HuH-7 (cell line): ENCODE measurements around the gene AVPR1A.
"Not testable (repeated sequence)": the region's sequence is repeated elsewhere in the genome, so short reads cannot be mapped to it uniquely, and the experiment has no call there.

ENCODE experiments used
- DNase-seq: peaks from one replicate; pipeline ENCODE4 v3.0.0; 2011; ENCODE audit warnings: low spot score

AVPR1A gene

DNA sequence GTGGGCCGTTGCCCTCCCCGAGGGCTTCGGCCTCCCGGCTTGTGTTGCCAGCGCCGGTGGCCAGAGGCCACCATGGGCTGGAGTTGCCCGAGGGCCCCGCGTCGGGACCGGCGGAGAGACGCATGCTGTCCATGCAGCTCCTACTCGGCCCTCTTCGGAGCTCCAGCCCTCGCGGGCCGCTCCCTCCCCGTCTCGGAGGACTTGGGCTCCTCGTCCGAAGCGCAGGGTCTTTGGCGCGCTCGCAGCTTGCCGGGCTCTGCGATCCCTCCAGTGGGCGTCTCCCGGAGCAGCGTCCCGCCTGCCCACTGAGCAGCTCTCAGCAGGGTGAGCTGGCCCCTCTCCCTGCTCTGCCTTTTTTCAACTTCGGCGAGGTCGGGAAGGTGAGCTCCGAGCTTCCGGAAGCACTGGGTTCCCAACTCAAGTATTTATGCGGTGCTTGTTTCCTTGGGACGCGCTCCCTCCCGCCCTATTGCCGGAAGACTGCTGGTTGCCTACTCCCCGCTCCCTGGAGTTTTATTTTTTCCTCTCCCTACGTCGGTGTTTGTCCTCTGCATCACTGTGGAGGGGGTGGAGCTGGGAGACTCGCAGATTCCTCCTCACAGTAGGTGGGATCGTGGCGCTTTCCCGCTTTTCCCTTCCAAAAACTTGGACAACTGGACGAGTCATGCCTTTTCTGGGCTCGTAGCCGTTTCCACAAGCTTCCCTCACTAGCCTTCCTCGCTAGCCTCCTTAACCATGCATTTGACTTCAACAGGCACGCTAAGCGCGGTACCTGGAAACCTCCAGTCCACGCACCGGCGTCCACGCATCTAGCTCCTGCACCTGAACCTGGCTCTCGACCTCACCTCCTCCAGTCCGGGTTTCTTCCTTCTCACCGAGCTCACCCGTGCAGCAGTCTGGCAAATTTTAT, at the start of gene AVPR1A:
AVPR1A (minus strand) TSS at position 489 of the 910 bp plus-strand sequence; CDS start at position 124, 365 bp downstream.
- peak; percentile 62 for DNase-seq

DNA sequence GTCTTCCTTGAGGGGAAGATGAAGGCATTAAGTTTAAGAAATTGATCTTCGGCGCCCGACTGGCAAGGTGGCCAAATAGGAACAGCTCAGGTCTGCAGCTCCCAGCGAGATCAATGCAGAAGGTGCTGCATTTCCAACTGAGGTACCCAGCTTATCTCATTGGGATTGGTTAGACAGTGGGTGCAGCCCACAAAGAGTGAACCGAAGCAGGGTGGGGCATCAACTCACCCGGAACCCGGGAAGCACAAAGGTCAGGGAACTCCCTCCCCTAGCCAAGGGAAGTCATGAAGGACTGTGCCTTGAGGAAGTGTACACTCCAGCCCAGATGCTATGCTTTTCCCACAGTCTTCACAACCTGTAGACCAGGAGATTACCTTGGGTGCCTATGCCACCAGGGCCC, 45.2 kb upstream of the AVPR1A start:
- no peak for DNase-seq

DNA sequence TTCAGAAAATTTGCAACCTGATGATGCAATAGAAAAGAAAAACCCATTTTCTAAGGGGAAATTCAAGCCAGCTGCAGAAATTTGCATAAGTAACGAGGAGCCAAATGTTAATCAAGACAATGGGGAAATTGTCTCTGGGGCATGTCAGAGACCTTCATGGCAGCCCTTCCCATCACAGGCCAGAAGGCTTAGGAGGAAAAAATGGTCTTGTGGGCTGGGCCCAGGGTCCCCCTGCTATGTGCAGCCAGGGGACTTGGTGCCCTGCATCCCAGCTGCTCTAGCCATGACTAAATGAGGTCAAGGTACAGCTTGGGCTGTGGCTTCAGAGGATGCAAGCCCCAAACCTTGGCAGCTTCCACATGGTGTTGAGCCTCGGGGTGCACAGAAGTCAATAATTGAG, 28.2 kb upstream of the AVPR1A start:
- no peak for DNase-seq

DNA sequence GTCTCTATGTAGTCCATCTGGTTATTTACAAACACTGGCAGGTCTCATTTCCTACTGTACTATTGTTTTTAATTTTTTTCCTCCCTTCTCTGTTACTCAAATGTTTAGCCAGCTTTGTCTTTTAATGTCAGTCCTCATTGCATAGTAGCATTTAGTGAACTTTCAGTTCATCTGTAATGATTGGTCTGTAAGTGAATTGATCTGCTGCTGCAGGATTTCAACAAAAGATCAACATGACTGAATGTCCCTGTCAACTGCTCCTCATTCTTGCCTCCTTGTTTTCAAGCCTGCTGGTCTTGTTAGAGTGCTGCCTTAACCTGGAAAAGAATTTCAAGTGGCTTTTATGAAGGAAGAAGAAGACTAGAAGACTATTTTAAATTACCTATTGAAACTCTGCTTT, 19.3 kb upstream of the AVPR1A start:
- no peak for DNase-seq

DNA sequence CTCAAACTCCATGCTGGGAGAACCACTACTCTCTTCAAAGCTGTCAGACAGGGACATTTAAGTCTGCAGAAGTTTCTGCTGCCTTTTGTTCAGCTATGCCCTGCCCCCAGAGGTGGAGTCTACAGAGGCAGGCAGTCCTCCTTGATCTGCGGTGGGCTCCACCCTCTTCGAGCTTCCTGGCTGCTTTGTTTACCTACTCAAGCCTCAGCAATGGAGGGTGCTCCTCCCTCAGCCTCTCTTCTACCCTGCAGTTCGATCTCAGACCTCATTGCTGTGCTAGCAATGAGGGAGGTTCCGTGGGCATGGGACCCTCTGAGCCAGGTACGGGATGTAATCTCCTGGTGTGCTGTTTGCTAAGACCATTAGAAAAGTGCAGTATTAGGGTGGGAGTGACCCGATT, 16.7 kb upstream of the AVPR1A start:
- DNase-seq = not testable (repeated sequence)

DNA sequence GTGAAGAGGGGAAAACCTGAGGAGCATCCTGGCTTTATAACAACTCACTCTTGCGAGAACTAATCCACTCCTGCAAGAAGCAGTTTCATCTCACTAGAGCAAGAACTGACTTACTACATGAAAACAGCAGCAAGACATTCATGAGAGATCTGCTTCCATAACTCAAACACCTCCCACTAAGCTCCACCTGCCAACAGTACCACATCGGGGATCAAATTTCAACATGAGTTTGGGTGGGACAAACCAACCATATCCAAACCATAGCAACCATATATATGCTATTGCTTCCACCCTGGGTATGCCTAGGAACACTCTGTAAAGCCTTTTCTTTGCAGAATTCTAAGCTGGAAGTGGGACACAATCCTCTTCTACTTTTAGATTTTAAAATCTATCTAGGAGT, 13.9 kb upstream of the AVPR1A start:
- no peak for DNase-seq

DNA sequence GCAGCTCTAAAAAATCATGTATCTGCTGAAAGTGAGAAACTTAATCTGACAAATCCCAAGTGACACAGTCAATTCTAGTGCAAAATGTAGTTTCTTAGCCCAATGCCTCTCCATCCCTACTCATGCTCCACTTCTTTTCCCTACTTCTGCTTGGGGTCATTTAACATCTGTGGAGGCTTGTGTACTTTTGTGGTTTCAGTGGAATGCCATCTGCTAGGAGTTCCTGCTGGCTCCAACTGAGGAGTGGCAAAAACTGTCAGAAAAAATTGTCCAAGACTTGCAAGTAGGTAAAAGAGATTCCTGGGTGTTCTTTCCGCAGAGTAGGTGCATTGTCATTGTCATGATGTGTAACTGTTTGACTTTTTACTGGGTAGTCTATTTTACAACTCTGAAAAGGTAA, 12.5 kb upstream of the AVPR1A start:
- DNase-seq = no peak

DNA sequence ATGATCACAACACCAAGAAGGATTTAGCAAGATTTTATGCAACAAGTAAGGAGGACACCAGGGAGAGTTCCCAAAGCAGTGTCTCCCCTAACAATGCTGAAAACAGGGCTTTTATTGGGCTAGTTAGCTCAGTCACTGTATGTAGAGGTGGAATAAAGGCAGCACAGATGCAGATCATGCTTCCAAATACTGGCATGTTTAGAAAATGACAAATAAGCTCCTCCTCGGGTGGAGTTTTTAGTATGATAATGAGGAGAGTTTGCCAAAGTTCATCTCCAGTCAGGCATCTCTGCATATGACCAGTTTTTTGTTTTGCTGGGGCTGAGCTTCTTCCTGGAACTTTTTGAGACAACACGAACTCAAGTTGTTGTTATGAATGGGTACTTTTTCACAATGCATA, 4.4 kb upstream of the AVPR1A start:
- no peak for DNase-seq

DNA sequence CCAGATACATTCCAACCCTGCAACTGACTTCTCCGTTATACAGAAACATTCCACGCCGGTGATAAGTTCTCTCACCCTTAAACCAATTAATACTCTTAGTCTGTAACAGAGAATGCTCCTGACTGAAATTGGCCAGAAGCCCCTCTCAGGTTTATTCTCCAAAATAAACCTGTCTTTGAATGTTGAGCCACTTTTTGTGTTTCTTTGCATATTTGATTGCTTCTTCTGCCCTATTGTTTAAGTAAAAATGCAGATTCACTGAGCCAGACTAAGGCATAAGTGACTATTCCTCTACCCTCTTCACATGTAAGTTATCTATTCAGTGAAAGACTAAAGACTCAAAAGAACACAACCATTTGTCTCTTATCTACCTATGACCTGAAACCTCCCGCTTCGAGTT, 3.6 kb upstream of the AVPR1A start:
- no peak for DNase-seq

DNA sequence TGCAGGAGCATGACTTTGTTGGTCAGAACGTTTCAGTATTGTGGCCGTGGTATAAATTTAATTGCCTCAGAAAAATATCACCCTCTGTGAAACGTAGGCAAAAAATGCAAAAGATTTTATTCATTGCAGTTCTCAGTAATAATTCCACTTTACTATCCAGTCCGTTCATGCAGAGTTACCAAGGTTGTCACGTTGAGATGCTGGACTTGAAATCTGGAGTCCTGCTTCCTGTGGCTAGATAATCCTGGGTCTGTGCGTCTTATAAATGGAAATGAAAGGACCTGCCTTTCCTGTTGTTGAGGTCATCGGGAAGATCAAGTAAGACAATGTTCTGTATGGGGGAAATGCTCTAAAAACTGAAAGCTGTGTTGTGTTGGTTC, 1.3 kb upstream of the AVPR1A start:
- DNase-seq = no peak

DNA sequence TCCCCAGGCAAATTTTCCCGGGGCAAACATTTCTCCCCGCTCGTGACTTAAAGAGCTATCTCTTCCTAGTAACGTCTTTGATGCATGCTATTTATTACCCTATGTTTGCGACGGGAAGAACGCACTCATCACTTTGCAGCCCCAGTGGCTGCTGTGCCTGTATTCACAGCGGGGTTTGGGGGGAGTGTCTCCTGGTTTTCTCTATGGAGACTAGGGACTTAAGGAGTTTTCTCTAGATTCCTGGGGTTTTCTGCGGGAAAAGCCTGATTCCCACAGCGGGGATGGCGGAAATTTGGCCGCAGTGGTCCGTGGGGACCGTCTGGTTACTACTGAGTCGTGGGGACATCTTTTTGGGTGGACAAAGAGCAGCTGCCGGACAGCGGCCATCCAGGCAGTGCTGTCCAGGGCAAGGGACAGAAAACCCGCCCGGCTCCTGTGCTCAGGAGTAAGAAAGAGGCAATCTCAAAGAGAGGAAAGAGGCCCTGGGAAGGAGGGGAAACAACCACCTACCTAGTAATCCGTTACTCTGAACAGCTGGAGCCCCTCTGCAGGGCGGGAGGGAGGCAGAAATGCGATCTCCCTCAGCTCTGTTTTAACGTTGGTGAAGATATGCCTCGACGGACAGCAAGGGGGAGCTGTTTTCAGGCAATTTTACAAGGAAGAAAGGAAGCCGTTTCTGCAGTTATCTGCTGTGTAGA, 771 bp upstream of the AVPR1A start:
- DNase-seq = peak; percentile 61

DNA sequence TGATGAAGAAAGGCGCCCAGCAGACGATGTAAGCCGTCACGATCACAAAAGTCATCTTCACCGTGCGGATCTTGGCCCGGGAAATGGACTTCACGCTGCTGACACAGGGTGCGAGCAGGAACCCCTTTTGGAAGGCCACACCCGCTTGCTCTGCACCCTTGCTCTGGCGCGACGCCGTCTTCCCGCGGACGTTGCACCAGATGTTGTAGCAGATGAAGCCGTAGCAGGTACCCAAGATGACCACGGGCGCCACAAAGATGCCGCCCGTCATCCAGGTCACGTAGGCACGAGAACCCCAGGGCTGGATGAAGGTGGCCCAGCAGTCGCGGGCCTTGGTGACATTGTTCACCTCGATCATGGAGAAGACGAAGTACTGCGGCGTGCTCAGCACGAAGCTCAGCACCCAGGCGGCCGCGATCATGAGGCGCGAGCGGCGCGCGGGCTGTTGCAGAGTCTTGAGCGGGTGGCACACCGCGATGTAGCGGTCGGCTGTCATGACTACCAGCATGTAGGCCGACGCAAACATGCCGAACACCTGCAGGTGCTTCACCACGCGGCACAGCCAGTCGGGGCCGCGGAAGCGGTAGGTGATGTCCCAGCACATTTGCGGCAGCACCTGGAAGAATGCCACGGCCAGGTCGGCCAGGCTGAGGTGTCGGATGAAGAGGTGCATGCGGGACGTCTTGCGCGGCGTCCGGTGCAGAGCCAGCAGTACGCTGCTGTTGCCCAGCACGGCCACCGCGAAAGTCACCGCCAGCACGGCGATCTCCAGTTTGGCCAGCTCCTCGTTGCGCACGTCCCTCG, 890 bp downstream of the AVPR1A start:
- DNase-seq = no peak

DNA sequence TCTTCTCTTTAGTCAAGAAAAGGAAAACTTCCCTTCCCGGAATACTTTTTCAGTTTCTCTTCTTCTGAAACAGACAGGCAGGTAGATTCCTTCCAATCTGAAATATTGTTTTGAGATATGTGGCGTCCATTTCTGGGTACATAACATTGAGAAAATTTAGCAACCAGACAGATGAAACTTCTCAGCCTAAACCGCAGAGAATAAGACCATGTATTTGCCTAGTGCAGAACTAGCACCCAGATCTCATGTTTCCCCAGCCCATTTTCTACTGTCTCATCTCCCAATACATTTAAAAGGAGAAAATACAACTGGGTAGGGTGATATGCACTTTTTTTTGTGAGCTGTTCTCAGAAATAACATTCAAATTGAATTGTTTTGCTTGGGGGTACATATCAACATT, 6.4 kb downstream of the AVPR1A start:
- DNase-seq = no peak

DNA sequence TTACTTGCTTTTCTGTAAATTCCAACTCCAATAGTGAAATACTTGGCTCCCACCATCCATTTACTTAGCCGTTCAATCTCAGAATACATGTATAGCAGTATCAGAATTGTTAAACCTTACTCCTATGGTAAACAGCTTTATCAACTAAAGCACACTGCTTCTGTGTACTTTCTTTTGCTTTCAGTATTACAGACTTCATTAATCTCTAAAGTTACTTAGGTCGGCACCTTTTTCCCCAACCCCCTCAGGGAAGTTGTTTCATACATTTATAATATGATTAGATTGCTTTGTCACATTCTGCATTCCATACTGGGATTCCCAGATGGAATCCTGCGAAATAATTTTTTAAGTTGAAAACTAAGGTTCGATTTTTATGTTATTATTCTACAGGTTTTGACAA, 12.5 kb downstream of the AVPR1A start:
- DNase-seq = no peak

DNA sequence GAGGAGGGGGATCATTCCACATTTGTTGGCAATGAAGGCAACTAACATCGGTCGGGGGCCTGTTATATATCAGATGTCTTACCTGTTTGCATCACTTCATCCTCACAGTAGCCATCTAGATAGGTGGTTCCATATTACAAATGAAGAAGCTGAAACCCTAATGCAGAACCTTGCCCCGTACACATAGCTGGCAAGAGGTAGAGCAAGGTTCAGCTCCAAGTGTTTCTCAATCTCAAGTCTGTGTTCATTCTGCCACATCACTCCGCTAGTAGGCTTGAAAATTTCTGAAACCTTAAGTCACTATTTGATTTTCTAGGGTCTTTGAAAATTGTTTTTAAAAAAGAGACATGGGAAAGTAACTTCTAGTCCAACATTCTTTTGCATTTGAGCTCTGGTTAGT, 17.0 kb downstream of the AVPR1A start:
- no peak for DNase-seq

DNA sequence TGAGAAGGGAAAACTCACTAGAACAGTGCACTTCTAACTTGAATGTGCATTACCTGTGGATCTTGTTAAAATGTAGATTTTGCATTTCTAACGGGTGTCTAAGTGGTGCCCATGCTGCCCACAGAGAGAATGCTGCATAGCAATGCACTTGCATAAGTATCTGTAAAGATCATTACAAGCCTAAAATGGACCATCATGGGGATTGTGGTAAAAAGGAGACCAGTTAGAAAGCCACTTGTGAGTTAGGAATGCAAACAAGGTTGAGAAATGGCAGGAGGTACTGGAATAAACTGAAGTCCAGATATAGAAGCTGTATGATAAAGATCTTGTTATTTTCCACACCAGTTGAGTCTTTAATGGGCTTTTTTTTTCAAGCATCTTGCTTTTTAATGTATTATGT, 18.8 kb downstream of the AVPR1A start:
- no peak for DNase-seq

DNA sequence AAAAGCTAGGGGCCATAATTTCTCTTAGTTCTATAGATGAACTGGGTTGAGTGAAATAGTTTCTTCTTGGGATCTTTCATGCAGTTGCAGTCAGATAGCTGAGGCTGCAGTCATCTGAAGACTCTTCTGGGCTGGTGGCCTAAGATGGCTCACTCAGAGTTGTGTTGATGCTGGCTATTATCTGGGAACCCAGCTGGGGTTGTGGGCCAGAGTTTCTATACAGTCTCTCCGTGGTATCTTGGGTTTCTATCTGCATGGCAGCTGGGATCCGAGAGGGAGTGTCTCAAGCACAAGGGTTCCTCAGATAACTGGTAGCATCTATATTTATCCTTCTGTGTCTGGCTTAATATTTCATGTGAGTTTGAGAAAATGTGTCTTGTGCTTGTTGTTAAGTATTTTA, 21.1 kb downstream of the AVPR1A start:
- no peak for DNase-seq

DNA sequence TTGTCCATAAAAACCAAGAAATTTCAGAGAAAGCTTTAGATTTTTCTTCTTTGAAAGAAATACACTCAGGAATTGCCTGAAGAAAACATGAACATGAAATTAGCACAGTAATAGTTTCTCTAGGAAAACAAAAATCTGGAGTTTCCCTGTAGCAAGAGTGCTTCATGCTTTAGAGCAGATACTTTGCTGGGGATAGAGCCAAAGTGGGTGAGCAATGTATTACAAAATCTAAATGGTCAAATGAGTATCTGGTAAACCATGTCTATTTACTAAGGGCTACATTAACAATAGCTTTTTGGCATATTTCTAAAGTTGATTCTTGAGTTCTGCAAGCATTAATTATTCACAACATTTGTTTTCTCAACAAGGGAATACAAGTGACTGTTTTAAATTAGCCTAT, 26.2 kb downstream of the AVPR1A start:
- no peak for DNase-seq

DNA sequence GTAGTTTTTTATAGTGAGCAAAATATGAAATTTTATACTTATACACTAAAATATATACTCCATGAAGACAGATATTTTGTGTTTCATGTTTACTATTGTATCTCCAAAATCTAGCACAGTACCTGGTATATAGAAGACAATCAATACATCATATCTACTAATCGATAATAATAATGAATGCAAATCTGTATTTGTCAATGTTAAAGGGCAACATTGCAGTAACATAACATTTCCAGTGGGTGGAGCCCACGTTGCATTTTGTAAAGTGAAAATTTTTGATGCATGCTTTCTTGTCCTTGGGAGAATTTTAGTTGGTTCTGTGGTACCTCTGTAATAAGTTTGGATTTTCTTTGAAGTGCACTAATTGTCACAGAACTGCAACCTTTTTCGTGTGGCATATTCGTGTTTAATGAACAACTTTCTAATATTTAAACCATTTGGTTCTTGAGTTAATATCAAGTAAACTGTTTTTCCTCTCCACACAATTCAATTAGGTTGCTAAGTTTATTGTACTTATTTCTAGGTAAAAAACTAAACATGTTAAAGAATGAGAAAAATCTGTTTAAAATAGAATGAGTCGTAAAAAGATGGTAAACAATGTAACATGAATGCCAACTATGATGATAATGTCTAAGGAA, 47.4 kb downstream of the AVPR1A start:
- DNase-seq = no peak

DNA sequence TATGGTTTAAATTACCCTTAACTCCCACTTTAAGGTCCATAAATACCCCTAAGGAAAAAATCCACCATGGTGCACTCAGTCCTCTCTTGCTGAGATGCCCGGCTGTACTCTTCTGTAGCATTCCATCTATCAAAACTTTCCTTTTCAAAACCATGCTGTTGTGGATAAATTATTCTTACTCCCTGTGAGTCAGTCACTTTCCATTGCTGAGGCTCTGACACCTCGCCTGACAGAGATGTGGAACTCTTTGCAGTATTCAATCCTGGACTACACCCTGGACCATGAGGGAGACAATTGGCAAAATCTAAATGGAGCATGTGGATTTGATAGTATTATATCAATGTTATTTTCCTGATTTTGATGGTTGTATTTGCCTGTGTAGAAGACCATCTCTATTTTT, 49.1 kb downstream of the AVPR1A start:
- no peak for DNase-seq

DNA sequence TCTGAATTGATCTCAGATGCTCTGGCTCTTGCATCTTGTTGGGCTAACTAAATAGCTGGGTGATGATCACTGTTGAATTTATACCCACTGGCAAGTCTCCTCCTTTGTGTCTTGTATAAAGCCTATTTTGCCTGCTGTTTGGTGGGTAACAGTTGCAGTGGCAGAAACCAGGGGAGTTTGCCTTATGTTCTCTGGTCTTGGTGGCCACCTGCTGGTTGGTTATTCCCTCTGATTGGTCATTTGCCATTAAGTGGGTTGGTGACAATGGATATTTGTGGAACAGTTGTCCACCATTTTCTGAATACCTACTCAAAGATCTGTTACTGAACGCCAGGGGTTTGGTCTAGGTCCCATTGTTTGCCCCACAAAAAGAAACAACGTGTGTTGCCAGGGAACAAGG, 52.1 kb downstream of the AVPR1A start:
- DNase-seq = peak; percentile 34

DNA sequence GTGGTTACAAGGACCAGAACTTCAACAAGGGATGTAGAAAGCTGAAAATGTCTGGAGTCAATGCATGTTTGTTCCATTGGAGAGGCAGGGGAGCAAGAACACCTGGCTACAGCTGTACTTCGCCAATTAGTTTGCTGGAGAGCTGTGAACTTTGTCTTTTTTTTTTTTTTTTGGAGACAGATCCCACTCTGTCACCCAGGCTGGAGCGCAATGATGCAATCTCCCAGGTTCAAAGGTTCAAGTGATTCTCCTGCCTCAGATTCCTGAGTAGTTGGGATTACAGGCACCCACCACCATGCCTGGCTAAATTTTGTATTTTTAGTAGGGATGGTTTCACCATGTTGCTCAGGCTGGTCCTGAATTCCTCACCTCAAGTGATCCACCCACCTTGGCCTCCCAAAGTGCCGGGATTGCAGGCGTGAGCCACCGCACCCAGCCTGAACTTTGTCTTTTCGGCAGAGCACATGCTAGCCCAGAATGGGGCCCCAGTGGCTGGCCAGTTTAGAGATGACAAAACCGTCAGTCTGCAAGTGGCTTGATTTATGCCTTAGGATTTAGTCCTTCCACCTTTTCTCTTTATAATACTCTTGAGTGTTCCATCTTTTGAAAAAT, 55.5 kb downstream of the AVPR1A start:
- DNase-seq = no peak
